GM19043 (cell line): ENCODE results near the gene POLR3A.

Experiments used
- ATAC-seq: cut with Tn5 transposase; IDR thresholded peaks from one replicate; pipeline ENCODE4 v1.9.1; 2021; ENCODE audit warnings: low read depth; ENCODE audit not compliant: unreplicated experiment

Gene POLR3A

GRCh38 chr10:77983384-77984341 lies 45.7 kb downstream of the POLR3A start:
- no peak for ATAC-seq

DNA sequence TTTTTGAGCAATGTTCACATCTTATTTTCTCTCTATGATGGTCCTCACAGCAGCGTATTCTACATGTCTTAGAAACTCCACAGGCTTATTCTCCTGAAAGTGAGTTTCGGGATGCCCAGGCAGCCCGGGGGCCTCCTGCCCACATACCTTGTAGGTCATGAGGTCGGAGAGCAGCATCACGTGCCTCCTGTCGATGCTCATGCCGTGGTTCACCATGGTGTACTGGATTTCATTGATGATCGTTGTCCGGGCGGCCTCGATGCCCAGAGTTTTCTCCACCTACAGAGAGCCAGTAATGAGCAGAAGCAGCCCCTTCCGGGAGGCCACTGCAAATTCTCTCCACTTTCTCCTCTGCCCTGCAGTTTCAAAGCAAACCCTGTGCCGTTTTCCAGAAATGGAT lies 48.0 kb downstream of the POLR3A start:
- no peak for ATAC-seq

DNA sequence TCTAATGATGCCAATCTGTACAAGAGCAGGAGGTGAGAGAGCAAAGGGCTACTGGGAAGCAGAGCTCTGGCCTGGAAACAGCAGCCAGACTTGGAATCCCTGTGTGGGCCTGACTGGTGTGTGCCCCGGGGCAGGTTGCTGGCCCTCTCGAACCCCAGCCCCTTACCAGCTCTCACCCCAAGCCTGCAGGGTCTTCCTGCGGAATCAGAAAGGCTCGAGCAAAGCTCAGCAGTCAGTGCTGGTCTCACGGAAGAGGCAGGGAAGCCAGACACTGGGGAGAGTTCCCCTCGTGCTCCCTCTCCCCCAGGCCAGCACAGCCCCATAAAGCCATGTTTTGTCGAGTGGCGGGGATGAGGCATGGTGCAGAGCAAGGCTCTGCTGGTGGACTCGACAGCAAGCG lies 50.1 kb downstream of the POLR3A start:
- no peak for ATAC-seq

DNA sequence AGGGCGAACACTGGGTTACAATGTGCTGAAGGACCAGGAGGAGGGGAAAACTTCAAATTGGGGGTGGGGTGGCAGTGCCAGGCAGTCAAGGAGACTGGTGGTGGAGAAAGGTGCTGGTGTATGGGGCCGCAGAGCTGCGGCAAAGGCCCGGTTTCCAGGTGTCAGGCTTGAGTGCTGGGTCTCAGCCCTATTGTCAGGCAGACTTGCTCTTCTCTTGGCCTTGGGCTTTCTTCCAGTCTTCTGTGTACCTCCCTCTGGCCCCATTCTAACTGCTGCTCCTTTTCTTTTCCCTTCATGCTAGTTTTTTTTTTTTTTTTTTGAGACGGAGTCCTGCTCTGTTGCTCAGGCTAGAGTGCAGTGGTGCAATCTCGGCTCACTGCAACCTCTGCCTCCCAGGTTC lies 51.0 kb downstream of the POLR3A start:
- no peak for ATAC-seq

DNA sequence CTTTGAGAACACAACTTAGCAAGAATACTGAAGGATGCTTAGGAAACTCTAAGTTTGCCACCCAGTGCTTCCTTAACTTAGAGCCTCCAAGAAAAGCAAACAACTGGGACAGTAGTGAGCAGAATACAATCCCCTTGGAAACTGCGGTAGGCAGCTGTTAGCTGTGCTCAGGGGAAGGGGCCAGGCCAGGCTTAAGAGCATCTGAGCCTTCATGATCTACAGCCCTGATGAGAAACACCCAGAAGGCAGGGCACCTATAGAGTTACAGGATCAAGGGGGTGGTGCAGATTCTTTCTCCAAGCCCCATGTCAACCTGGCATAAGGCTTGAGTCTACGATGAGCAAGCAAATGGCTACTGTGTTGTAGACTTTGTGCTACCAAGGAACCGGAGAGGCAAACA lies 51.4 kb downstream of the POLR3A start:
- ATAC-seq = no peak

DNA sequence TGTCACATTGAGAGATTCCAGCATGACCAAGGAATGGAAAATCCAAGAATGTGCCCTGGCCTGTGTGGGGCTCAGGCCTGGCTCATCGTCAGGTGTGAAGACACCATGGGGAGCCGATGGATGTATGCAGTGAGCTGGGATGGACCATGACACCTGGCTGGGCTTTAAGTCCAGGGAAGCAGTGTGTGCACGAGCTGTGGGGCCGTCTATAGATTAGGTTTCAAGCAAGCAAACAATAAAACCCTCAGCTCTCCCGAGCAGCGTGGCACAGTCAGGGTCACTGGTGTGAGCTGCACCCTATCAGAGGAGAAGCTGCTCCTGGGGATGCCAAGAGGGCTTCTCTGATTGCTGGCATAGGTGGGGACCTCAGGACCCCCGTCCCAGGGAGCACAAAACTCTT lies 52.3 kb downstream of the POLR3A start:
- no peak for ATAC-seq

DNA sequence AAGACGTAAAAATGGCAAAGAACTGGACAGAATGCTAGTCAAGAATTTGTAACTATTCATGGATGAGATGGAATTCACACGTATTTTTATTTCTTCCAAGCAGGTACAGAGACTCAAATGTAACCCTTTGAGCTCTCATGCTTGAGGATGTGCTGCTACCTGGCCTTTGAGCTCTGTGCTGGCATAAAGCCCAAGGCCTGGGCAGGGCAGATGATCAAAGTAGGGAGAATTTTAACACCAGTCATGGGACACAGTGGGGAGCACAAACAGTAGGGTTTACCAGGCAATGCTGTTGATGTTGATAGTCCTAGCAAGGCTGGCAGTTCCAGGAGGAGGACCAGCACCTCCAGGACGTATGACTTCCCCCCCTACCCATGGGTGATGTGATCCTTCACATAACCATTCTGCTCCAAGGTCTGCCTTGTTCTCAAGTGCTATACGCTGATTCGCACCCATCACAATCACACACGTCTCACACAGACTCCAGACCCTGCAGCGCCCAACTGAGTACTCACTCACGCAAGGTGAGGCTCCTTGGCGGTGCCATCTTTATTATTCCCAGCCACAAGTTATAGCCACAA lies 54.1 kb downstream of the POLR3A start:
- no peak for ATAC-seq

DNA sequence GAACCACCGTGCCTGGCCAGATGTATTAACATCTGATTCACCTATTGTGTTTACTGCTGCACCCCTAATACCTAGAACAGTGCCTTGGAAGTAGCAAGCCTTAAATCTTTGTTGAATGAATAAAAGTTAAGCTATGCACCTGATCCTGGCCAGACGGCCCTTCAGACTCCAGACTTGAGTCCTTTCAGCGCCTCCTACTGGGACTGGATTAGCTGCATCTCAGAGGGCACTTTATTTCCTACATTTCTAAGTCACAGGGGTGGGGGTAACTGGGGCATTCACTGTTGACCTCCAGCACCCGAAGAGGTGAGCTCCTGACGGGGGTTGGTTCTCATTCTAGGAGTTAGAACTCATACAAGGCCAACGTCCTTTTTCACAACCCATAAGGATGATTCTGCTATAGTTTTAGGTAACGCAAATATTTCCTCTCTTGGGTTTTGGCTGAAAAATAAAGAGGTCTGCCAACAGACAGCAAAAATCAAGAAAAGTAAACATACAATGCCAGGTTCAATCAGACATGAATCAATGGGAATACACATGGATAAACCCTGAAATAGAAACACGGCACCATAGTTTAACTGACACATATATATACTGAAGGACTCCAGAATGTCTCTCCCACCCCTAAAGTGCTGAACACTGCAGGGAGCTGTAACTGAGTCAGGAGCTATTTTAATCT lies 54.8 kb downstream of the POLR3A start:
- no peak for ATAC-seq

- no peak for ATAC-seq
Observed at GRCh38 chr10:77973276-77973675, 56.0 kb downstream of the POLR3A start.

GRCh38 chr10:77972148-77972547 lies 57.2 kb downstream of the POLR3A start:
- no peak for ATAC-seq

DNA sequence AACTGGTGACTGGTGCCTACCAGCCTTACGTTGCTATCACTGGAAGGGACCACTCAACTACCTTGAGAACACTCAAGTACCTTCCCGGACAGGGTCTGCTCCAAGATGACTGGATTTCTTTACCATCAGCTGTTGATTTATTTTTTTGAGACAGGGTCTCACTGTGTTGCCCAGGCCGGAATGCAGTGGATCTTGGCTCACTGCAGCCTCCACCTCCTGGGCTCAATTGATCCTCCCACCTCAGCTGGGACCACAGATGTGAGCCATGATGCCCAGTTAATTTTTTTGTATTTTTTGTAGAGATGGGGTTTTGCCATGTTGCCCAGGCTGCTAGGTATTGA lies 57.5 kb downstream of the POLR3A start:
- ATAC-seq = no peak

- no peak for ATAC-seq
Observed at GRCh38 chr10:77970869-77971803, 58.2 kb downstream of the POLR3A start.

GRCh38 chr10:77969114-77969513 lies 60.2 kb downstream of the POLR3A start:
- no peak for ATAC-seq

DNA sequence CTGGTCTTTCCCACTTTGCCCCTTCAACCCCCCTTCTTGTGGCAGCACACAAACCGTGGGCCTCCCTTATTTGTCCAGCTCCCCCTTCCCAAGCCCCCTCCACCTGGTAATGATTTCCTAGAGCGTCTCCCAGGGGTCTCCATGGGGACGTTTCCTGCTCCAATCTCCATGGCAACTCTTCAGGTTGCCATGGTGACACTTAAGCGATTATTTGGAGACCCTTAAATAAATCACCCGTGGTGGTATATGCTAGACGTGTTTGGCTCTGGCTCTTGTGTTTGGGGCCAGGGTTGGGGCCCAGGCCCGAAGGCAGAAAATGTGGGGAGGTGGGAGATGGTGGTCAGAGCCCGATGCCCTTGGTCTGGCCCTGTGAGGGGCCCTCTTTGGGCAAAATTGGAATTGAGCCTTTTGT lies 61.7 kb downstream of the POLR3A start:
- ATAC-seq = no peak

DNA sequence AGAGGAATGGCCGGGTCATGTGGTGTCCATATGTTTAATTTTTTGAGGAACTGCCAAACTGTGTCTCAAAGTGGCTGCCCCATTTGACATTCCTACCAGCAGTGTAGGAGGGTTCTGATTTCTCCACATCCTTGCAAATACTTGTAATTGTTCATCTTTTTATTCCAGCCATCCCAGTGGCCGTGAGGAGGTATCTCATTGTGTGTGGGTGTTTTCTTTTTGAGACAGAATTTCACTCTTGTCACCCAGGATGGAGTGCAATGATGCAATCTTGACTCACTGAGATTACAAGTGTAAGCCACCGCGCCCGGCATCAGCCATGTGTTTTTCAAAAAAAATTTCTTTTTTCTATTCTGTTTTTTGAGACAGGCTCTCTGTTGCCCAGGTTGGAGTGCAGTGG lies 64.0 kb downstream of the POLR3A start:
- ATAC-seq = no peak

- ATAC-seq = no peak
Observed at GRCh38 chr10:77964811-77965210, 64.5 kb downstream of the POLR3A start.

DNA sequence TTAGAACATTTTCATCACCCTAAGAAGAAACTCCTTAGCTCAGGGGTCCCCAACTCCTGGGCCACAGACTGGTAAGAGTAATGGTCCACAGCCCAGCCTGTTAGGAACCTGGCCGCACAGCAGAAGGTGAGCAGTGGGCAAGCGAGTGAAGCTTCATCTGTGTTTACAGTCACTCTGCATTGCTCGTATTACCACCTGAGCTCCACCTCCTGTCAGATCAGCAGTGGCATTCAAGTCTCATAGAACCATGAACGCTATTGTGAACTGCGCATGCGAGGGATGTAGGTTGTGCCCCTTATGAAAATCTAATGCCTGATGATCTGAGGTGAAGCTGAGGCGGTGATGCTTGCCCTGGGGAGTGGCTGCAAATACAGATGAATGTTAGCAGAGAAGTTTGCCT lies 65.4 kb downstream of the POLR3A start:
- no peak for ATAC-seq

DNA sequence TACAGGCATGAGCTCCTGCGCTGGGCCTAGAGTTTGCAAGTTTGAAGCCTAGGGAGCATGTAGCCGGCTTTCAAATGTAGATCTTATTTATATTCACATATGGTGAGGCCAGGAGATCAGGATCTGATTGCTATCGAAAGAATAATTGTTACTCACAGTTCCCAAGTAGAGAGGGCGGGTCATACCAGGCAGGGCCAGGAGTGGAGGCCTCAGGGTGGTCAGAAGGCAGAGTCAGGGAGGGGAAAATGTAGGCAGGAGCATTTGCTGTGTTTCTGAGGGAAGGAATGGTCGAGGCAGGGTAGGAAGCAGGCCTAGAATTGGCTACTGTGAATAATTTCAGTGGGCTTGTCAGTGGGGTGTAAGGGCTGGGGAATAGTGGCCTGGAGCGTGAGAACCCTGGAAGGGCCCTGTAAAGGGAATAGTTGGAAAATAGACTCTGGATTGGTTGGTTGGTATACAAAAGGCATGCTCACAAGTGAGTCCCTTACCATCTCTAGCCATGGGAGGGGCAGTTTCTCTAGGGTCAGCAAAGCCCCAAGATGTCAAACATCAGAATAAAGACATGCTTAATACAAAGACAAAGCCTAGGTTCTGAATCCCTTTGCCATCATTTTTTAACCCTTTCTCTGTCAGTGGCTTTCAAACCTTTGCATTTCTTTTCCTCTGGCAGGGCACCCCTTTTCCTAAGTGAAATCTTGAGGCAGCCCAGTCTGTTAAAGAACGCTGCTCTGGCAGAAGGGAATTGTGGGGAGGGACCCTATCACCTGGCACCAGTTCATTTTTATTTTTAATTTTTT lies 66.8 kb downstream of the POLR3A start:
- ATAC-seq = no peak

DNA sequence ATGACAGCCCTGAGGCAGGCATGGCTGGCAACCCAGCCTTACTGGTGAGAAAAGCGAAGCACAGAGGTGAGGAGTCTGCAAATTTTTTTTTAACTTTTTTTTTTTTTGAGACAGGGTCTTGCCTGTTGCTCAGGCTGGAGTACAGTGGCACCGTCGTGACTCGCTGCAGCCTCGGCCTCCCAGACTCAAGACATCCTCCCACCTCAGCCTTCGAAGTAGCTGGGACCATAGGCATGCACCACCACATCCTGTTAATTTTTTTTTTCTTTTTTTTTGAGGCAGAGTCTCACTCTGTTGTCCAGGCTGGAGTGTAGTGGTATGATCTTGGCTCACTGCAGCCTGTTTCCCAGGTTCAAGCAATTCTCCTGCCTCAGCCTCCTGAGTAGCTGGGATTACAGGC lies 67.6 kb downstream of the POLR3A start:
- ATAC-seq = no peak

- ATAC-seq = no peak
Observed at GRCh38 chr10:77960829-77961329, 68.4 kb downstream of the POLR3A start.
